A673 (cell line): ENCODE measurements around the gene ZFAND2A. TPM values are rescaled to one million over a fixed set of nuclear protein-coding genes. Genes with fewer than 3 reads are reported as not detected.

Experiments used
- BruUV-seq: library from RNA; stranded (reverse); fragments of 400-500 nt; replicated peaks from 2 replicates; lab custom pipeline; 2021; lab: Mats Ljungman, UMichigan
- CTCF ChIA-PET: fragments of 300-600 bp; sonication (Branson Sonifier 250); formaldehyde crosslinking; loops from one replicate; lab custom pipeline; 2022; ENCODE audit warnings: antibody characterized with exemption; lab: Charles Lee
- POLR2A ChIA-PET: fragments of 300-600 bp; sonication (Branson Sonifier 250); formaldehyde crosslinking; loops from one replicate; lab custom pipeline; 2022; ENCODE audit warnings: antibody characterized with exemption; ENCODE audit not compliant: low non-redundant PET; lab: Charles Lee
- DNase-seq: peaks from one replicate; pipeline ENCODE4 v3.0.0-alpha.2; 2015; ENCODE audit warnings: low spot score
- H3K27ac ChIP-seq: fragments of 200-600 bp; sonication (generic); 2 replicates; pipeline ENCODE4 v1.5.1; 2016; ENCODE audit warnings: mixed run types, low read depth, mild to moderate bottlenecking, mixed read lengths, antibody characterized with exemption, low read length; ENCODE audit not compliant: poor library complexity, severe bottlenecking
- H3K27me3 ChIP-seq: fragments of 200-600 bp; sonication (generic); replicated peaks from 2 replicates; pipeline ENCODE4 v1.6.1; 2017; ENCODE audit warnings: mixed run types, low read depth, mild to moderate bottlenecking, mixed read lengths, antibody characterized with exemption, low read length; ENCODE audit not compliant: insufficient read depth, poor library complexity
- H3K36me3 ChIP-seq: fragments of 200-600 bp; sonication (generic); 2 replicates; pipeline ENCODE4 v1.6.1; 2016; ENCODE audit warnings: mixed run types, mild to moderate bottlenecking, mixed read lengths, antibody characterized with exemption, low read length; ENCODE audit not compliant: insufficient read depth, poor library complexity, severe bottlenecking
- H3K4me1 ChIP-seq: fragments of 200-600 bp; sonication (generic); 2 replicates; pipeline ENCODE4 v1.6.1; 2017; ENCODE audit warnings: mixed run types, mild to moderate bottlenecking, mixed read lengths, antibody characterized with exemption, low read length; ENCODE audit not compliant: insufficient read depth, poor library complexity, severe bottlenecking
- H3K4me3 ChIP-seq: fragments of 200-600 bp; sonication (generic); 2 replicates; pipeline ENCODE4 v1.5.1; 2016; ENCODE audit warnings: low read depth, mixed run types, mild to moderate bottlenecking, mixed read lengths, low read length; ENCODE audit not compliant: poor library complexity, severe bottlenecking
- H3K9me3 ChIP-seq: fragments of 200-600 bp; sonication (generic); 2 replicates; pipeline ENCODE4 v1.6.1; 2016; ENCODE audit warnings: mixed run types, low read depth, mild to moderate bottlenecking, mixed read lengths, antibody characterized with exemption, low read length; ENCODE audit not compliant: poor library complexity, severe bottlenecking
- EZH2 ChIP-seq: fragments of 200-600 bp; sonication (generic); IDR thresholded peaks from 2 replicates; pipeline ENCODE4 v1.6.1; 2017; ENCODE audit warnings: borderline replicate concordance, low read depth, mild to moderate bottlenecking, mixed read lengths, antibody characterized with exemption, low read length; ENCODE audit not compliant: poor library complexity, severe bottlenecking
- intact Hi-C: fragments of 100-400 bp; cut with micrococcal nuclease; formaldehyde crosslinking; loops from one replicate; pipeline ENCODE4 v1.10.0; 2022; ENCODE audit not compliant: unreplicated experiment
- total RNA-seq: library from RNA; stranded (reverse); gene quantifications from 2 replicates; pipeline ENCODE4 v1.2.3, GENCODE V29; 2021
- TF ChIP-seq, protein P1 (sequence below): fragments of 300-800, 200-600 bp; sonication (generic); conservative IDR thresholded peaks from 2 replicates; pipeline ENCODE4 v1.5.1; 2017; ENCODE audit warnings: low read depth, mild to moderate bottlenecking, antibody characterized with exemption, low read length, moderate library complexity, mixed read lengths

The ZFAND2A gene
- total RNA-seq, 1 experiment from 2014 or later, result 27.4 TPM

DNA sequence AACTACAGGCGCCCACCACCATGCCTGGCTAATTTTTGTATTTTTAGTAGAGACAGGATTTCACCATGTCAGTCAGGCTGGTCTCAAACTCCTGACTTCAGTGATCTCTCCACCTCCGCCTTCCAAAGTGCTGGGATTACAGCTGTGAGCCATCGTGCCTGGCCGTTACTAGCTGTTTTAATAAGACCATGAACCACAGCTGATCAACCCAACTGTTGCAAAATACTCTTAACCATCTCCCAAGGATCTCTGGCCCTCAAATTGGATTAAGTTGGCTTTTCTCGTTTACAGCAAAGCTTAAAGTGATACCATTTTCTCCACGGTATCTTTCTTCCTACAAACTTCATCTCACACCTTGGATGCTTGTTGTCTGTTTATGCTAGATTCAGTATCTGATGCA, 18.3 kb downstream of the ZFAND2A start:
- H3K27me3 ChIP-seq, result no peaks in the 10 kb centered on the region
- no TSS peak for BruUV-seq
- H3K4me1 ChIP-seq, result no peaks in the 10 kb centered on the region
- H3K4me3 ChIP-seq, result no peak overlapping the region
- ChIA-PET CTCF (no interaction called here), POLR2A (no interaction called here)
- no peaks in the 10 kb centered on the region for H3K36me3 ChIP-seq
- H3K9me3 ChIP-seq, result no peaks in the 10 kb centered on the region
- intact Hi-C loops, result no loop called here
- DNase-seq, result no peak
- no peak overlapping the region for H3K27ac ChIP-seq
- TF ChIP-seq, protein P1, sequence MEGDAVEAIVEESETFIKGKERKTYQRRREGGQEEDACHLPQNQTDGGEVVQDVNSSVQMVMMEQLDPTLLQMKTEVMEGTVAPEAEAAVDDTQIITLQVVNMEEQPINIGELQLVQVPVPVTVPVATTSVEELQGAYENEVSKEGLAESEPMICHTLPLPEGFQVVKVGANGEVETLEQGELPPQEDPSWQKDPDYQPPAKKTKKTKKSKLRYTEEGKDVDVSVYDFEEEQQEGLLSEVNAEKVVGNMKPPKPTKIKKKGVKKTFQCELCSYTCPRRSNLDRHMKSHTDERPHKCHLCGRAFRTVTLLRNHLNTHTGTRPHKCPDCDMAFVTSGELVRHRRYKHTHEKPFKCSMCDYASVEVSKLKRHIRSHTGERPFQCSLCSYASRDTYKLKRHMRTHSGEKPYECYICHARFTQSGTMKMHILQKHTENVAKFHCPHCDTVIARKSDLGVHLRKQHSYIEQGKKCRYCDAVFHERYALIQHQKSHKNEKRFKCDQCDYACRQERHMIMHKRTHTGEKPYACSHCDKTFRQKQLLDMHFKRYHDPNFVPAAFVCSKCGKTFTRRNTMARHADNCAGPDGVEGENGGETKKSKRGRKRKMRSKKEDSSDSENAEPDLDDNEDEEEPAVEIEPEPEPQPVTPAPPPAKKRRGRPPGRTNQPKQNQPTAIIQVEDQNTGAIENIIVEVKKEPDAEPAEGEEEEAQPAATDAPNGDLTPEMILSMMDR, result no peak
- TF ChIP-seq EZH2, result no peak

DNA sequence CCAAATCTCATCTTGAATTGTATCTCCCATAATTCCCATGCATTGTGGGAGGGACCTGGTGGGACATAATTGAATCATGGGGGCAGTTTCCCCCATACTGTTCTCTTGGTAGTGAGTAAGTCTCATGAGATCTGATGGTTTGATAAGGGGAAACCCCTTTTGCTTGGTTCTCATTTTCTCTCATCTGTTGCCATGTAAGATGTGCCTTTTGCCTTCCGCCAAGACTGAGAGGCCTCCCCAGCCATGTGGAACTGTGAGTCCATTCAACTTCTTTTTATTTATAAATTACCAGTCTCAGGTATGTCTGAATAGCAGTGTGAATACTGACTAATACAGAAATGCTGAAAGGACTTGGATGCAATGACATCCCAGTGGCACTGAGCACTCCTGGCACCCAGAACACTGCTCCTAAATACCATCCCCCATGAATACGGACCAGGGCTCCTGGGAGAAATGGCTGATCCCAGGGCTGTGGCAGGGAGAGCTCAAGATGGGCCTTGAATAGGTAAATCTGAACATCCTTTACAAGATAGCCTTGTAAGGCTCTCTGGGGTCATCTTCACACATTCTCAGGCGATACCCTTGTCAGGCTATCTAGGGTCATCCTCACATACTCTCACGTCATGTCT, 19.4 kb downstream of the ZFAND2A start:
- DNase-seq, result no peak
- no TSS peak for BruUV-seq
- Histone ChIP-seq H3K27me3 (no peaks in the 10 kb centered on the region), H3K9me3 (no peaks in the 10 kb centered on the region), H3K36me3 (no peaks in the 10 kb centered on the region), H3K27ac (no peak overlapping the region), H3K4me1 (no peaks in the 10 kb centered on the region), H3K4me3 (no peak overlapping the region)
- intact Hi-C loops, result no loop called here
- ChIA-PET POLR2A (no interaction called here), CTCF (no interaction called here)
- TF ChIP-seq, protein P1, result no peak
- no peak for TF ChIP-seq EZH2

DNA sequence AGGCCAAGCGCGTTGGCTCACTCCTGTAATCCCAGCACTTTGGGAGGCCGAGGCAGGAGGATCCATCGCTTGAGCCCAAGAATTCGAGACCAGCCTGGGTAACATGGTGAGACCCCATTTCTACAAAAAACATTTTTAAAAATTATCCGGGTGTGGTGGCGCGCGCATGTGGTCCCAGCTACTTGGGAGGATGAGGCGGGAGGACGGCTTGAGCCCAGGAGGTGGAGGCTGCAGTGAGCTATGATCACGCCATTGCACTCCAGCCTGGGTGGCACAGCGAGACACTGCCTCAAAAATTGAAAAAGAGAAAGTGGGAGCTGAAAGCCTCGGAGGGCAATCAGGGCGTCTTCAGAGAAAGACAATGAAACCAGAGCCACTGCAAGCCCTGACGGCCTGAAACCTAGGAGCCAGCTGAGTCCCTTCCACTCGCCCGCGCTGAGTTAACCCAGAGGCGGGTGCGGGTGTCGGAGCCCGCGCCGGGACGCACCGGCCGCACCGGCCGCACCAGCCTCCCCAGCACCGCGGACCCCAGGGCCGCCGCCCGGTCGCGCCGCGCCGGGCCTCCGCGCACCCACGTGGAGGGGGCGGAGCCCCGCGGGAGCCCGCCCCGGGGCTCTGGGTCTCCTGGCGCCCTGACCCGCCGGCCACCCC, 22.4 kb downstream of the ZFAND2A start:
- H3K4me1 ChIP-seq, result no peaks in the 10 kb centered on the region

More for the DNA sequence above, 22.4 kb downstream of the ZFAND2A start:
- peak; percentile 42 for DNase-seq
- intact Hi-C loops, result no loop called here
- Histone ChIP-seq H3K27me3 (no peaks in the 10 kb centered on the region), H3K36me3 (no peaks in the 10 kb centered on the region), H3K4me3 (peak overlapping the region; percentile 71), H3K27ac (peak overlapping the region; percentile 68), H3K9me3 (no peaks in the 10 kb centered on the region)
- CTCF ChIA-PET, result no interaction called here
- POLR2A ChIA-PET, result interaction anchor here (0.6 kb wide), 1 partner anchor 929 kb away, joined by 3 read pairs; no protein-coding TSS in a partner anchor
- TF ChIP-seq, protein P1, result no peak
- no peak for TF ChIP-seq EZH2
- BruUV-seq, result no TSS peak
